HEK293 (cell line): Measurements from ENCODE around the gene RHOT2.

Experiments used
- ATF2 ChIP-seq: fragments of 450-650 bp; formaldehyde crosslinking; IDR thresholded peaks from 2 replicates; pipeline ENCODE4 v1.5.1; 2016; ENCODE audit warnings: missing biosample characterization, missing genetic modification characterization, low read depth
- EGR2 ChIP-seq: fragments of 450-650 bp; formaldehyde crosslinking; IDR thresholded peaks from 2 replicates; pipeline ENCODE4 v1.5.1; 2016; ENCODE audit warnings: low read depth, missing biosample characterization, missing genetic modification characterization
- GLIS1 ChIP-seq: fragments of 450-650 bp; formaldehyde crosslinking; IDR thresholded peaks from 2 replicates; pipeline ENCODE4 v1.5.1; 2016; ENCODE audit warnings: missing biosample characterization, missing genetic modification characterization
- KLF1 ChIP-seq: fragments of 450-650 bp; formaldehyde crosslinking; IDR thresholded peaks from 2 replicates; pipeline ENCODE4 v1.5.1; 2016; ENCODE audit warnings: missing biosample characterization, missing genetic modification characterization
- KLF17 ChIP-seq: fragments of 450-650 bp; formaldehyde crosslinking; IDR thresholded peaks from 2 replicates; pipeline ENCODE4 v1.5.1; 2016; ENCODE audit warnings: missing biosample characterization, missing genetic modification characterization
- PATZ1 ChIP-seq: fragments of 450-650 bp; formaldehyde crosslinking; IDR thresholded peaks from 2 replicates; pipeline ENCODE4 v1.5.1; 2016; ENCODE audit warnings: missing biosample characterization, missing genetic modification characterization
- PRDM4 ChIP-seq: fragments of 450-650 bp; formaldehyde crosslinking; IDR thresholded peaks from 2 replicates; pipeline ENCODE4 v1.5.1; 2017; ENCODE audit warnings: missing biosample characterization, missing genetic modification characterization
- RBAK ChIP-seq: fragments of 450-650 bp; formaldehyde crosslinking; IDR thresholded peaks from 2 replicates; pipeline ENCODE4 v1.5.1; 2016; ENCODE audit warnings: missing biosample characterization, missing genetic modification characterization
- SP3 ChIP-seq: fragments of 450-650 bp; formaldehyde crosslinking; IDR thresholded peaks from 2 replicates; pipeline ENCODE4 v1.5.1; 2016; ENCODE audit warnings: missing biosample characterization, missing genetic modification characterization
- TRIM28 ChIP-seq: IDR thresholded peaks from 2 replicates; pipeline ENCODE4 v1.6.1; 2011; ENCODE audit warnings: low read length, control low read depth, borderline replicate concordance
- ZBTB7A ChIP-seq: fragments of 450-650 bp; formaldehyde crosslinking; IDR thresholded peaks from 2 replicates; pipeline ENCODE4 v1.5.1; 2016; ENCODE audit warnings: low read depth, missing biosample characterization, missing genetic modification characterization
- ZFP3 ChIP-seq: fragments of 450-650 bp; formaldehyde crosslinking; IDR thresholded peaks from 2 replicates; pipeline ENCODE4 v1.5.1; 2016; ENCODE audit warnings: low read depth, missing biosample characterization, missing genetic modification characterization
- ZNF133 ChIP-seq: fragments of 450-650 bp; formaldehyde crosslinking; IDR thresholded peaks from 2 replicates; pipeline ENCODE4 v1.5.1; 2016; ENCODE audit warnings: missing biosample characterization, missing genetic modification characterization
- ZNF221 ChIP-seq: fragments of 450-650 bp; formaldehyde crosslinking; IDR thresholded peaks from 2 replicates; pipeline ENCODE4 v1.5.1; 2017; ENCODE audit warnings: missing biosample characterization, missing genetic modification characterization, borderline replicate concordance
- ZNF302 ChIP-seq: fragments of 450-650 bp; formaldehyde crosslinking; IDR thresholded peaks from 2 replicates; pipeline ENCODE4 v1.5.1; 2016; ENCODE audit warnings: missing biosample characterization, missing genetic modification characterization, low read depth
- ZNF354C ChIP-seq: fragments of 450-650 bp; formaldehyde crosslinking; IDR thresholded peaks from 2 replicates; pipeline ENCODE4 v1.5.1; 2016; ENCODE audit warnings: missing biosample characterization, missing genetic modification characterization, low read depth, borderline replicate concordance
- ZNF394 ChIP-seq: fragments of 450-650 bp; formaldehyde crosslinking; IDR thresholded peaks from 2 replicates; pipeline ENCODE4 v1.5.1; 2016; ENCODE audit warnings: missing biosample characterization, missing genetic modification characterization, mild to moderate bottlenecking, moderate library complexity, borderline replicate concordance
- ZNF423 ChIP-seq: fragments of 450-650 bp; formaldehyde crosslinking; IDR thresholded peaks from 2 replicates; pipeline ENCODE4 v1.5.1; 2016; ENCODE audit warnings: missing biosample characterization, missing genetic modification characterization
- ZNF48 ChIP-seq: fragments of 450-650 bp; formaldehyde crosslinking; IDR thresholded peaks from 2 replicates; pipeline ENCODE4 v1.5.1; 2016; ENCODE audit warnings: missing biosample characterization, missing genetic modification characterization
- ZNF510 ChIP-seq: fragments of 450-650 bp; formaldehyde crosslinking; IDR thresholded peaks from 2 replicates; pipeline ENCODE4 v1.5.1; 2018; ENCODE audit warnings: mild to moderate bottlenecking, missing genetic modification characterization, missing biosample characterization; ENCODE audit not compliant: insufficient replicate concordance
- ZNF514 ChIP-seq: fragments of 450-650 bp; formaldehyde crosslinking; IDR thresholded peaks from 2 replicates; pipeline ENCODE4 v1.5.1; 2016; ENCODE audit warnings: missing biosample characterization, missing genetic modification characterization
- ZNF558 ChIP-seq: fragments of 450-650 bp; formaldehyde crosslinking; IDR thresholded peaks from 2 replicates; pipeline ENCODE4 v1.5.1; 2016; ENCODE audit warnings: missing biosample characterization, missing genetic modification characterization
- ZNF610 ChIP-seq: fragments of 450-650 bp; formaldehyde crosslinking; IDR thresholded peaks from 2 replicates; pipeline ENCODE4 v1.5.1; 2016; ENCODE audit warnings: missing biosample characterization, missing genetic modification characterization, borderline replicate concordance
- ZNF645 ChIP-seq: fragments of 450-650 bp; formaldehyde crosslinking; IDR thresholded peaks from 2 replicates; pipeline ENCODE4; 2016; ENCODE audit warnings: missing biosample characterization, missing genetic modification characterization
- ZNF704 ChIP-seq: fragments of 450-650 bp; formaldehyde crosslinking; IDR thresholded peaks from 2 replicates; pipeline ENCODE4 v1.5.1; 2016; ENCODE audit warnings: missing biosample characterization, missing genetic modification characterization
- ZSCAN16 ChIP-seq: fragments of 450-650 bp; formaldehyde crosslinking; IDR thresholded peaks from 2 replicates; pipeline ENCODE4 v1.5.1; 2016; ENCODE audit warnings: missing biosample characterization, missing genetic modification characterization
- ZSCAN4 ChIP-seq: fragments of 450-650 bp; formaldehyde crosslinking; IDR thresholded peaks from 2 replicates; pipeline ENCODE4 v1.5.1; 2017; ENCODE audit warnings: missing biosample characterization, missing genetic modification characterization

Gene RHOT2

GRCh38 chr16:648071-648780, 19.7 kb upstream of the RHOT2 start (continued):
- TF ChIP-seq ZNF423 (tag by site-specific recombination) (peak; percentile 58; the same call in 1 of the 2 replicates), PATZ1 (tag by site-specific recombination) (0 out of 2 replicates have a peak, but pooled peaks have one; percentile 43), GLIS1 (peak; percentile 74), ATF2 (no peak), KLF1 (tag by site-specific recombination) (peak; percentile 60), ZNF610 (tag by site-specific recombination) (peak; percentile 40; the same call in 1 of the 2 replicates), ZNF645 (tag by site-specific recombination) (no peak), TRIM28 (no peak), ZNF302 (no peak), ZNF133 (no peak), ZFP3 (no peak), RBAK (no peak), KLF17 (tag by site-specific recombination) (peak; percentile 59), EGR2 (tag by site-specific recombination) (peak; percentile 69), PRDM4 (tag by site-specific recombination) (peak; percentile 84), ZNF704 (tag by site-specific recombination) (no peak), ZSCAN16 (tag by site-specific recombination) (no peak), ZBTB7A (tag by site-specific recombination) (no peak), ZSCAN4 (no peak), ZNF354C (tag by site-specific recombination) (no peak), SP3 (tag by site-specific recombination) (no peak; the same call in 1 of the 2 replicates), ZNF558 (no peak), ZNF514 (tag by site-specific recombination) (no peak), ZNF221 (tag by site-specific recombination) (no peak), ZNF510 (tag by site-specific recombination) (no peak), ZNF48 (tag by site-specific recombination) (no peak), ZNF394 (peak; percentile 39; the same call in 1 of the 2 replicates)
